GM12878 (cell line): ENCODE results near the gene PSMC3IP. TPM values are rescaled to one million over a fixed set of nuclear protein-coding genes. Genes with fewer than 3 reads are reported as not detected.

Experiments
- ATAC-seq: fragments of 200-7000 bp; cut with Tn5 transposase; 3 replicates; pipeline ENCODE4 v1.9.1; 2020; ENCODE audit warnings: mild to moderate bottlenecking, moderate library complexity
- BruUV-seq: library from RNA; stranded (reverse); fragments of 400-500 nt; replicated peaks from 2 replicates; lab custom pipeline; 2021; lab: Mats Ljungman, UMichigan
- CTCF ChIA-PET: fragments of 300-600 bp; sonication (Branson Sonifier 250); formaldehyde crosslinking; extraction: SDS; loops from one replicate; lab custom pipeline; 2021; ENCODE audit warnings: inconsistent platforms; lab: Yijun Ruan, JAX
- POLR2A ChIA-PET: fragments of 350-600 bp; formaldehyde crosslinking; extraction: SDS; loops from one replicate; lab custom pipeline; 2021; ENCODE audit warnings: inconsistent platforms; lab: Charles Lee
- RAD21 ChIA-PET: fragments of 300-600 bp; sonication (Branson Sonifier 250); formaldehyde crosslinking; loops from one replicate; lab custom pipeline; 2023; ENCODE audit warnings: antibody characterized with exemption; ENCODE audit not compliant: unreplicated experiment; lab: Charles Lee
- SMC1A ChIA-PET: fragments of 300-600 bp; sonication (Branson Sonifier 250); formaldehyde crosslinking; loops from one replicate; lab custom pipeline; 2023; ENCODE audit not compliant: unreplicated experiment, uncharacterized antibody; lab: Charles Lee
- DNase-seq: peaks from one replicate; pipeline ENCODE4 v3.0.0-alpha.2; 2011; ENCODE audit warnings: low read depth, low spot score
- FAIRE-seq: peaks from 3 replicates; lab custom pipeline; 2011; peaks lifted over from hg19 to GRCh38; lab: Jason Lieb, UNC
- H2AFZ ChIP-seq: 2 replicates; pipeline ENCODE4 v1.6.0; 2011; ENCODE audit warnings: low read depth, low read length, control low read depth; ENCODE audit not compliant: control insufficient read depth
- H3K27ac ChIP-seq: 2 replicates; pipeline ENCODE4 v1.5.1; 2011; ENCODE audit warnings: control low read depth; ENCODE audit not compliant: control insufficient read depth, insufficient read depth
- H3K27me3 ChIP-seq, 2 experiments: replicated peaks in 1 of 2; 2 replicates each; pipeline versions ENCODE4 v1.6.0 to v1.6.1; 2011; ENCODE audit warnings: low read length in 1 of 2; ENCODE audit not compliant: control insufficient read depth in 2 of 2, insufficient read depth in 2 of 2
- H3K36me3 ChIP-seq, 2 experiments: 2 replicates each; pipeline ENCODE4 v1.5.1; 2011; ENCODE audit warnings: low read length in 1 of 2; ENCODE audit not compliant: control insufficient read depth in 2 of 2, insufficient read depth in 2 of 2
- H3K4me1 ChIP-seq: 2 replicates; pipeline ENCODE4 v1.6.1; 2011; ENCODE audit warnings: mild to moderate bottlenecking, low read length, moderate library complexity, mixed read lengths; ENCODE audit not compliant: control insufficient read depth, insufficient read depth
- H3K4me2 ChIP-seq: 2 replicates; pipeline ENCODE4 v1.6.0; 2011; ENCODE audit warnings: control low read depth; ENCODE audit not compliant: control insufficient read depth, insufficient read depth
- H3K4me3 ChIP-seq: fragments of 200-600 bp; sonication (generic); 2 replicates; pipeline ENCODE4 v1.5.1; 2016
- H3K79me2 ChIP-seq: 2 replicates; pipeline ENCODE4 v1.6.0; 2011; ENCODE audit warnings: low read length; ENCODE audit not compliant: control insufficient read depth, insufficient read depth
- H3K9ac ChIP-seq: 2 replicates; pipeline ENCODE4 v1.8.0; 2011; ENCODE audit warnings: low read length, control low read depth, mixed read lengths; ENCODE audit not compliant: control insufficient read depth, insufficient read depth
- H3K9me3 ChIP-seq: replicated peaks from 3 replicates; pipeline ENCODE4 v1.5.1; 2011; ENCODE audit warnings: mild to moderate bottlenecking, low read length; ENCODE audit not compliant: control insufficient read depth, insufficient read depth
- H4K20me1 ChIP-seq: 2 replicates; pipeline ENCODE4 v1.6.0; 2011; ENCODE audit not compliant: control insufficient read depth, insufficient read depth
- CBX3 ChIP-seq: fragments of 200-600 bp; sonication (generic); IDR thresholded peaks from 2 replicates; pipeline ENCODE4 v1.6.1; 2016; ENCODE audit warnings: low read depth, borderline replicate concordance
- EP300 ChIP-seq, 2 experiments: fragments of 150-350 bp in 1 of 2; IDR thresholded peaks; 2 replicates each; pipeline ENCODE4 v1.6.1; 2011 to 2012; ENCODE audit warnings: low read depth in 2 of 2, low read length in 2 of 2, borderline replicate concordance in 1 of 2, improper control_type of control experiment in 1 of 2, inconsistent platforms in 1 of 2; ENCODE audit not compliant: control insufficient read depth in 1 of 2
- GATAD2B ChIP-seq: fragments of 450-650 bp; conservative IDR thresholded peaks from 2 replicates; pipeline ENCODE4 v1.6.1; 2017; ENCODE audit warnings: low read depth, mild to moderate bottlenecking, moderate library complexity
- HDAC2 ChIP-seq: fragments of 200-600 bp; sonication (generic); IDR thresholded peaks from 2 replicates; pipeline ENCODE4 v1.6.1; 2017
- POLR2AphosphoS2 ChIP-seq: IDR thresholded peaks from 2 replicates; pipeline ENCODE4 v1.6.1; 2011; ENCODE audit warnings: low read depth, mild to moderate bottlenecking, low read length, improper control_type of control experiment, moderate library complexity
- POLR2AphosphoS5 ChIP-seq: IDR thresholded peaks from 2 replicates; pipeline ENCODE4 v1.6.1; 2011; ENCODE audit warnings: mild to moderate bottlenecking, low read length, inconsistent platforms
- RAD21 ChIP-seq: IDR thresholded peaks from 2 replicates; pipeline ENCODE4 v1.6.1; 2011; ENCODE audit warnings: mild to moderate bottlenecking, low read depth, low read length, moderate library complexity; ENCODE audit not compliant: insufficient read depth
- SIX5 ChIP-seq: IDR thresholded peaks from 2 replicates; pipeline ENCODE4 v1.6.1; 2011; ENCODE audit warnings: mild to moderate bottlenecking, low read depth, low read length, moderate library complexity; ENCODE audit not compliant: severe bottlenecking
- WRNIP1 ChIP-seq: IDR thresholded peaks from 2 replicates; pipeline ENCODE4 v1.6.1; 2011; ENCODE audit warnings: low read depth, low read length, improper control_type of control experiment, borderline replicate concordance
- ZNF274 ChIP-seq: IDR thresholded peaks from one replicate; pipeline ENCODE4 v1.8.0; 2011; ENCODE audit not compliant: insufficient read length, insufficient read depth
- WGBS: methylation state at CpG from one replicate; pipeline ENCODE4 v1.1.6; 2016; ENCODE audit warnings: low lambda C conversion rate; ENCODE audit not compliant: insufficient replicate concordance, insufficient coverage; ENCODE audit errors: missing lambda C conversion rate; 5-methylcytosine and 5-hydroxymethylcytosine counted together
- in situ Hi-C: fragments of 300-500 bp; cut with MboI; formaldehyde crosslinking; loops from 9 replicates; pipeline ENCODE4 v1.14.3; 2018; ENCODE audit warnings: mixed read lengths
- intact Hi-C: fragments of 100-400 bp; cut with micrococcal nuclease; formaldehyde crosslinking; loops from one replicate; pipeline ENCODE4 v1.14.2; 2022; ENCODE audit not compliant: unreplicated experiment
- polyA plus RNA-seq, 11 experiments: library from polyadenylated mRNA; depleted of rRNA in 4 of 11; unstranded in 6 of 11; stranded (reverse) in 5 of 11; fragments of >200 nt; fragmentation: Nextera tagmentation in 4 of 11; fragmentation: Illumina TruSeq in 1 of 11; extraction: Ambion mirVana in 4 of 11; extraction: Trizol in 1 of 11; gene quantifications; 1 replicate in 1 of 11; 2 replicates in 10 of 11; pipeline versions ENCODE4 v1.2.1 to v1.2.3, GENCODE V29; 2011 to 2016; ENCODE audit warnings: inconsistent platforms in 2 of 11, missing spikeins in 2 of 11, low read depth in 1 of 11
- total RNA-seq, 4 experiments: library from RNA; depleted of rRNA in 3 of 4; stranded (reverse); fragments of >200 nt in 3 of 4; fragmentation: Illumina TruSeq in 1 of 4; extraction: Trizol in 1 of 4; gene quantifications; 2 replicates each; pipeline versions ENCODE4 v1.2.1 to v1.2.3, GENCODE V29; 2013 to 2021
- TF ChIP-seq, protein P1 (sequence below): fragments of 450-650 bp; IDR thresholded peaks from 2 replicates; pipeline ENCODE4 v1.6.1; 2017; ENCODE audit warnings: mild to moderate bottlenecking, moderate library complexity
- TF ChIP-seq, protein P2 (sequence below): fragments of 150-350 bp; IDR thresholded peaks from 2 replicates; pipeline ENCODE4 v1.6.1; 2014; ENCODE audit warnings: mild to moderate bottlenecking, low read depth, low read length
- TF ChIP-seq, protein P3 (sequence below): IDR thresholded peaks from 2 replicates; pipeline ENCODE4 v1.6.1; 2012; ENCODE audit warnings: low read length, inconsistent platforms
- TF ChIP-seq, protein P4 (sequence below): IDR thresholded peaks from 2 replicates; pipeline ENCODE4 v1.6.1; 2011; ENCODE audit warnings: low read depth, low read length, improper control_type of control experiment, borderline replicate concordance

PSMC3IP gene
- total and polyA plus RNA-seq, 10 of the 15 experiments (the other 5 are each of a cell fraction or from before 2014, with no cell fraction given) = 6.8 to 34.5 (median 17.7) TPM

DNA sequence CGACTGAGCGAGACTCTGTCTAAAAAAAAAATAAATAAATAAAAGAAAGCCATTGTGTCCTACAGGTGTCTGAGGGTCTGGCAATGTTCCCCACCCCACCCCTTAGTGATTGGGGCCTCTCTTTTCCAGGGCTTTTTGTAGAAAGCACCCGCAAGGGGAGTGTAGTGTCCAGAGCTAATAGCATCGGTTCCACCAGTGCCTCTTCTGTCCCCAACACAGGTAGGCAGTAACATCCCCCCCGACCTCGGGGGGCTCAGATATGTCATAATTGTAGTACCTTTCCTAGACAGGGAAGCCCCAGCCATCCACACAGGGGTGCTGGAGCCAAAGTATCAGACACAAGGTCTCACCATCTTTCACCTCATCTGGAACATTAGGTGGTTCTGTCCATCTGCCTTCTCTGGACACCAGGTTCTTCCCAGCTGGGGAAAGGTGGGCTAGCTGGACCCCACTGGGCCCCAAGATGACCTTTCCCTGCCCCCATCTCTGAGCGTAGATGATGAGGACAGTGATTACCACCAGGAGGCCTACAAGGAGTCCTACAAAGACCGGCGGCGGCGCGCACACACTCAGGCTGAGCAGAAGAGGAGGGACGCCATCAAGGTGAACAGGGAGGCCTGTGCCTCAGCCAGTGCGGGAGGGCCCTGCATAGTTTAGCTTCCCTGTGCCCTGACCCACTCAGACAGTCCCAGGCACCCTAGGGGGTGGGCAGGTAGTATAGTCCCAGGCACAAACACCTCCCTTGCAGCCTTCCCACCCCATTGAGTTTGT, 9.0 kb downstream of the PSMC3IP start:
- Histone ChIP-seq H4K20me1 (no peaks in the 10 kb centered on the region), H3K9me3 (no peaks in the 10 kb centered on the region), H3K9ac (no peak overlapping the region), H3K79me2 (peaks cover 26% of the 10 kb centered on the region), H3K4me1 (peaks cover 13% of the 10 kb centered on the region), H2AFZ (no peak overlapping the region), H3K27ac (0 out of 2 replicates have a peak overlapping the region, but pooled peaks have one; percentile 6), H3K4me3 (no peak overlapping the region), H3K36me3 (peaks cover 34 to 44% of the 10 kb centered on the region in 2 experiments), H3K27me3 (no peaks in the 10 kb centered on the region), H3K4me2 (peak overlapping the region; percentile 65; the same call in 1 of the 2 replicates)
- ChIA-PET POLR2A (interaction anchor here (1.0 to 2.6 kb wide), 3 partner anchors 10 to 115 kb away, joined by 4 to 14 read pairs (median 5); partner anchors contain the start of gene PSMC3IP), SMC1A (interaction anchor here (0.8 to 1.8 kb wide), 4 partner anchors 9 to 195 kb away, joined by 3 to 13 read pairs (median 5); partner anchors contain the start of gene PSMC3IP), CTCF (interaction anchor here (2.8 kb wide), 1 partner anchor 10 kb away, joined by 14 read pairs; the partner anchor contains the start of gene PSMC3IP), RAD21 (interaction anchor here (1.9 kb wide), 1 partner anchor 10 kb away, joined by 14 read pairs; the partner anchor contains the start of gene PSMC3IP)
- WGBS = 83% methylated on average over 14 of the region's 14 CpGs
- no peak for ATAC-seq
- no TSS peak for BruUV-seq
- intact Hi-C loops = no loop called here
- DNase-seq = no peak
- no peak for FAIRE-seq
- in situ Hi-C loops = no loop called here
- TF ChIP-seq, protein P1, sequence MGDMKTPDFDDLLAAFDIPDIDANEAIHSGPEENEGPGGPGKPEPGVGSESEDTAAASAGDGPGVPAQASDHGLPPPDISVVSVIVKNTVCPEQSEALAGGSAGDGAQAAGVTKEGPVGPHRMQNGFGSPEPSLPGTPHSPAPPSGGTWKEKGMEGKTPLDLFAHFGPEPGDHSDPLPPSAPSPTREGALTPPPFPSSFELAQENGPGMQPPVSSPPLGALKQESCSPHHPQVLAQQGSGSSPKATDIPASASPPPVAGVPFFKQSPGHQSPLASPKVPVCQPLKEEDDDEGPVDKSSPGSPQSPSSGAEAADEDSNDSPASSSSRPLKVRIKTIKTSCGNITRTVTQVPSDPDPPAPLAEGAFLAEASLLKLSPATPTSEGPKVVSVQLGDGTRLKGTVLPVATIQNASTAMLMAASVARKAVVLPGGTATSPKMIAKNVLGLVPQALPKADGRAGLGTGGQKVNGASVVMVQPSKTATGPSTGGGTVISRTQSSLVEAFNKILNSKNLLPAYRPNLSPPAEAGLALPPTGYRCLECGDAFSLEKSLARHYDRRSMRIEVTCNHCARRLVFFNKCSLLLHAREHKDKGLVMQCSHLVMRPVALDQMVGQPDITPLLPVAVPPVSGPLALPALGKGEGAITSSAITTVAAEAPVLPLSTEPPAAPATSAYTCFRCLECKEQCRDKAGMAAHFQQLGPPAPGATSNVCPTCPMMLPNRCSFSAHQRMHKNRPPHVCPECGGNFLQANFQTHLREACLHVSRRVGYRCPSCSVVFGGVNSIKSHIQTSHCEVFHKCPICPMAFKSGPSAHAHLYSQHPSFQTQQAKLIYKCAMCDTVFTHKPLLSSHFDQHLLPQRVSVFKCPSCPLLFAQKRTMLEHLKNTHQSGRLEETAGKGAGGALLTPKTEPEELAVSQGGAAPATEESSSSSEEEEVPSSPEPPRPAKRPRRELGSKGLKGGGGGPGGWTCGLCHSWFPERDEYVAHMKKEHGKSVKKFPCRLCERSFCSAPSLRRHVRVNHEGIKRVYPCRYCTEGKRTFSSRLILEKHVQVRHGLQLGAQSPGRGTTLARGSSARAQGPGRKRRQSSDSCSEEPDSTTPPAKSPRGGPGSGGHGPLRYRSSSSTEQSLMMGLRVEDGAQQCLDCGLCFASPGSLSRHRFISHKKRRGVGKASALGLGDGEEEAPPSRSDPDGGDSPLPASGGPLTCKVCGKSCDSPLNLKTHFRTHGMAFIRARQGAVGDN = no peak
- TF ChIP-seq GATAD2B (no peak), RAD21 (no peak), SIX5 (no peak), HDAC2 (no peak), ZNF274 (no peak), POLR2AphosphoS2 (no peak), POLR2AphosphoS5 (no peak), WRNIP1 (no peak), EP300 (IDR thresholded peaks at IDR 0.05; ENCODE audit: borderline replicate concordance in 1 of 2, control insufficient read depth in 1 of 2, low read depth in 2 of 2, low read length in 2 of 2) (no peak), CBX3 (no peak)
- TF ChIP-seq, protein P2, sequence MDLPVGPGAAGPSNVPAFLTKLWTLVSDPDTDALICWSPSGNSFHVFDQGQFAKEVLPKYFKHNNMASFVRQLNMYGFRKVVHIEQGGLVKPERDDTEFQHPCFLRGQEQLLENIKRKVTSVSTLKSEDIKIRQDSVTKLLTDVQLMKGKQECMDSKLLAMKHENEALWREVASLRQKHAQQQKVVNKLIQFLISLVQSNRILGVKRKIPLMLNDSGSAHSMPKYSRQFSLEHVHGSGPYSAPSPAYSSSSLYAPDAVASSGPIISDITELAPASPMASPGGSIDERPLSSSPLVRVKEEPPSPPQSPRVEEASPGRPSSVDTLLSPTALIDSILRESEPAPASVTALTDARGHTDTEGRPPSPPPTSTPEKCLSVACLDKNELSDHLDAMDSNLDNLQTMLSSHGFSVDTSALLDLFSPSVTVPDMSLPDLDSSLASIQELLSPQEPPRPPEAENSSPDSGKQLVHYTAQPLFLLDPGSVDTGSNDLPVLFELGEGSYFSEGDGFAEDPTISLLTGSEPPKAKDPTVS = no peak
- TF ChIP-seq, protein P3, sequence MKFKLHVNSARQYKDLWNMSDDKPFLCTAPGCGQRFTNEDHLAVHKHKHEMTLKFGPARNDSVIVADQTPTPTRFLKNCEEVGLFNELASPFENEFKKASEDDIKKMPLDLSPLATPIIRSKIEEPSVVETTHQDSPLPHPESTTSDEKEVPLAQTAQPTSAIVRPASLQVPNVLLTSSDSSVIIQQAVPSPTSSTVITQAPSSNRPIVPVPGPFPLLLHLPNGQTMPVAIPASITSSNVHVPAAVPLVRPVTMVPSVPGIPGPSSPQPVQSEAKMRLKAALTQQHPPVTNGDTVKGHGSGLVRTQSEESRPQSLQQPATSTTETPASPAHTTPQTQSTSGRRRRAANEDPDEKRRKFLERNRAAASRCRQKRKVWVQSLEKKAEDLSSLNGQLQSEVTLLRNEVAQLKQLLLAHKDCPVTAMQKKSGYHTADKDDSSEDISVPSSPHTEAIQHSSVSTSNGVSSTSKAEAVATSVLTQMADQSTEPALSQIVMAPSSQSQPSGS = no peak
- TF ChIP-seq, protein P4, sequence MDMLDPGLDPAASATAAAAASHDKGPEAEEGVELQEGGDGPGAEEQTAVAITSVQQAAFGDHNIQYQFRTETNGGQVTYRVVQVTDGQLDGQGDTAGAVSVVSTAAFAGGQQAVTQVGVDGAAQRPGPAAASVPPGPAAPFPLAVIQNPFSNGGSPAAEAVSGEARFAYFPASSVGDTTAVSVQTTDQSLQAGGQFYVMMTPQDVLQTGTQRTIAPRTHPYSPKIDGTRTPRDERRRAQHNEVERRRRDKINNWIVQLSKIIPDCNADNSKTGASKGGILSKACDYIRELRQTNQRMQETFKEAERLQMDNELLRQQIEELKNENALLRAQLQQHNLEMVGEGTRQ = no peak
